Neural crest cell (in vitro differentiated cells): ENCODE measurements around the gene TNFRSF18. TPM values are rescaled to one million over a fixed set of nuclear protein-coding genes. Genes with fewer than 3 reads are reported as not detected.
A peak's percentile ranks its signal among the peaks of the same experiment; 100 is the strongest.

Experiments used
- DNase-seq: peaks from one replicate; pipeline ENCODE4 v3.0.0; 2021; ENCODE audit warnings: low read depth, mixed read lengths, low spot score
- H3K27ac Mint-ChIP-seq: one replicate; pipeline ENCODE4 v1.8.0; 2021; ENCODE audit warnings: mild to moderate bottlenecking, mixed read lengths; ENCODE audit not compliant: unreplicated experiment
- H3K27me3 Mint-ChIP-seq: 2 replicates; pipeline ENCODE4 v1.8.0; 2021; ENCODE audit warnings: low read depth, mild to moderate bottlenecking, mixed read lengths
- H3K36me3 Mint-ChIP-seq: 2 replicates; pipeline ENCODE4 v1.8.0; 2021; ENCODE audit warnings: low read depth, mild to moderate bottlenecking, mixed read lengths
- H3K4me1 Mint-ChIP-seq: 2 replicates; pipeline ENCODE4 v1.8.0; 2021; ENCODE audit warnings: mixed read lengths
- H3K4me3 Mint-ChIP-seq: one replicate; pipeline ENCODE4 v1.8.0; 2021; ENCODE audit warnings: mild to moderate bottlenecking, mixed read lengths
- H3K9me3 Mint-ChIP-seq: 2 replicates; pipeline ENCODE4 v1.8.0; 2021; ENCODE audit warnings: mixed read lengths
- microRNA-seq: library from miRNA; unstranded; fragments of <30 nt; microRNA quantifications from one replicate; pipeline ENCODE4, GENCODE V29; 2020
- total RNA-seq: library from RNA; stranded (reverse); gene quantifications from 2 replicates; pipeline ENCODE4 v1.2.1, GENCODE V29; 2021
- TF ChIP-seq, protein P1 (sequence below): fragments of 200-600 bp; sonication (generic); conservative IDR thresholded peaks from 2 replicates; pipeline ENCODE4 v1.5.0; 2021; ENCODE audit warnings: antibody characterized with exemption, mild to moderate bottlenecking

TNFRSF18 gene
- total RNA-seq, 1 donor from 2014 or later: not detected

DNA sequence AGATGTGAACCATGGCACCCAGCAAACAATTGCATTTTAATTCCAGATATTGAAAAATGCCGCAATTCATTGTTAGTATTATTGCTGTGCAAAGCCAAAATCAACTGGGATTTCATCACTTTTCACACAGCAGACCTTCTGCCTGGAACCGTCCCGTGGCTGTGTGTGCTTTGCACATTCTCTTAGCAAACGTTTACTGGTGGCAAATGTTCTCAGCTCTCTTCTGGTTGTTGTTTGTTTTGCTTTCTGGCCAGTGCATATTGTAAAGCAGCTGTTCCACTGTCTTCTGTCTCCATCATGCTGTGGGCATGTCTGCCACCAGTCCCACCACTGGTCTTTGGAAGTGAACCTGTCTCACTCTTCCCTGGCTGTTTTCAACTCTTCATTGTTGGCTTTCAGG is 52.5 kb downstream of the TNFRSF18 start:
- H3K4me3 Mint-ChIP-seq: no peak overlapping the region
- no peak for DNase-seq
- H3K9me3 Mint-ChIP-seq: peaks cover 18% of the 10 kb centered on the region
- TF ChIP-seq, protein P1, sequence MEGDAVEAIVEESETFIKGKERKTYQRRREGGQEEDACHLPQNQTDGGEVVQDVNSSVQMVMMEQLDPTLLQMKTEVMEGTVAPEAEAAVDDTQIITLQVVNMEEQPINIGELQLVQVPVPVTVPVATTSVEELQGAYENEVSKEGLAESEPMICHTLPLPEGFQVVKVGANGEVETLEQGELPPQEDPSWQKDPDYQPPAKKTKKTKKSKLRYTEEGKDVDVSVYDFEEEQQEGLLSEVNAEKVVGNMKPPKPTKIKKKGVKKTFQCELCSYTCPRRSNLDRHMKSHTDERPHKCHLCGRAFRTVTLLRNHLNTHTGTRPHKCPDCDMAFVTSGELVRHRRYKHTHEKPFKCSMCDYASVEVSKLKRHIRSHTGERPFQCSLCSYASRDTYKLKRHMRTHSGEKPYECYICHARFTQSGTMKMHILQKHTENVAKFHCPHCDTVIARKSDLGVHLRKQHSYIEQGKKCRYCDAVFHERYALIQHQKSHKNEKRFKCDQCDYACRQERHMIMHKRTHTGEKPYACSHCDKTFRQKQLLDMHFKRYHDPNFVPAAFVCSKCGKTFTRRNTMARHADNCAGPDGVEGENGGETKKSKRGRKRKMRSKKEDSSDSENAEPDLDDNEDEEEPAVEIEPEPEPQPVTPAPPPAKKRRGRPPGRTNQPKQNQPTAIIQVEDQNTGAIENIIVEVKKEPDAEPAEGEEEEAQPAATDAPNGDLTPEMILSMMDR: no peak
- H3K27me3 Mint-ChIP-seq: peaks cover 5% of the 10 kb centered on the region
- H3K36me3 Mint-ChIP-seq: peaks cover 7% of the 10 kb centered on the region
- peaks cover 6% of the 10 kb centered on the region for H3K4me1 Mint-ChIP-seq
- no peak overlapping the region for H3K27ac Mint-ChIP-seq

Small RNAs within 50 kb of the gene (microRNA-seq; reads per million reads assigned to microRNA genes)
- gene MIR200A (16.6 reads per million, percentile 32 among the genes with 10 or more reads in this experiment), gene MIR200B (43.2 reads per million, percentile 48 among the genes with 10 or more reads in this experiment), gene MIR429 (24.9 reads per million, percentile 39 among the genes with 10 or more reads in this experiment)

Other genes starting within 250 kb of the TNFRSF18 start
- gene NOC2L, start 247.3 kb downstream of the TNFRSF18 start, total RNA-seq: 95.4 and 106 TPM in 2 replicates
- gene KLHL17, start 246.0 kb downstream of the TNFRSF18 start, total RNA-seq: 41.5 and 43.9 TPM in 2 replicates
- gene PLEKHN1, start 240.1 kb downstream of the TNFRSF18 start, total RNA-seq: not detected in 2 replicates
- 0.11 TPM in 1 of 2 replicates, not detected in the other for gene PERM1, start 224.5 kb downstream of the TNFRSF18 start, total RNA-seq
- 35.7 and 38.0 TPM in 2 replicates for gene HES4, start 206.5 kb downstream of the TNFRSF18 start, total RNA-seq
- gene ISG15, start 193.1 kb downstream of the TNFRSF18 start, total RNA-seq: 17.4 and 22.3 TPM in 2 replicates
- gene AGRN, start 186.5 kb downstream of the TNFRSF18 start, total RNA-seq: 192 and 203 TPM in 2 replicates
- gene RNF223, start 132.3 kb downstream of the TNFRSF18 start, total RNA-seq: not detected in 2 replicates
- 26.1 and 26.2 TPM in 2 replicates for gene C1orf159, start 90.5 kb downstream of the TNFRSF18 start, total RNA-seq
- gene TTLL10, start 32.7 kb downstream of the TNFRSF18 start, total RNA-seq: not detected in 2 replicates
- gene TNFRSF4, start 7.6 kb upstream of the TNFRSF18 start, total RNA-seq: 0.19 and 0.20 TPM in 2 replicates
- gene SDF4, start 25.4 kb upstream of the TNFRSF18 start, total RNA-seq: 76.1 and 93.8 TPM in 2 replicates
- gene B3GALT6, start 25.6 kb upstream of the TNFRSF18 start, total RNA-seq: 39.8 and 41.1 TPM in 2 replicates
- gene C1QTNF12, start 40.1 kb upstream of the TNFRSF18 start, total RNA-seq: 0.66 and 0.79 TPM in 2 replicates
- 77.0 and 80.8 TPM in 2 replicates for gene UBE2J2, start 67.3 kb upstream of the TNFRSF18 start, total RNA-seq
- gene SCNN1D, start 73.8 kb upstream of the TNFRSF18 start, total RNA-seq: 5.9 and 10.8 TPM in 2 replicates
- gene ACAP3, start 101.3 kb upstream of the TNFRSF18 start, total RNA-seq: 111 and 124 TPM in 2 replicates
- gene PUSL1, start 102.0 kb upstream of the TNFRSF18 start, total RNA-seq: 26.3 and 27.9 TPM in 2 replicates
- 137 and 160 TPM in 2 replicates for gene INTS11, start 118.1 kb upstream of the TNFRSF18 start, total RNA-seq
- gene CPTP, start 118.2 kb upstream of the TNFRSF18 start, total RNA-seq: 18.9 and 19.8 TPM in 2 replicates
- gene TAS1R3, start 124.7 kb upstream of the TNFRSF18 start, total RNA-seq: 0.64 and 0.68 TPM in 2 replicates
- gene DVL1, start 142.8 kb upstream of the TNFRSF18 start, total RNA-seq: 63.4 and 66.7 TPM in 2 replicates
- 5.0 and 5.8 TPM in 2 replicates for gene MXRA8, start 152.0 kb upstream of the TNFRSF18 start, total RNA-seq
- gene AURKAIP1, start 168.6 kb upstream of the TNFRSF18 start, total RNA-seq: 127 and 128 TPM in 2 replicates
- 249 and 261 TPM in 2 replicates for gene CCNL2, start 192.7 kb upstream of the TNFRSF18 start, total RNA-seq
- 113 and 117 TPM in 2 replicates for gene MRPL20, start 200.7 kb upstream of the TNFRSF18 start, total RNA-seq
- gene ANKRD65, start 214.7 kb upstream of the TNFRSF18 start, total RNA-seq: 0.66 and 0.89 TPM in 2 replicates
- gene VWA1, start 229.1 kb upstream of the TNFRSF18 start, total RNA-seq: 8.9 and 9.6 TPM in 2 replicates
- gene ATAD3C, start 243.1 kb upstream of the TNFRSF18 start, total RNA-seq: 0.23 and 0.41 TPM in 2 replicates